ENCODE results near the gene CSNK1D. TPM values are rescaled to one million over a fixed set of nuclear protein-coding genes. Genes with fewer than 3 reads are reported as not detected.

Gene CSNK1D
- total RNA-seq, 1 donor from 2014 or later = 127 TPM

DNA sequence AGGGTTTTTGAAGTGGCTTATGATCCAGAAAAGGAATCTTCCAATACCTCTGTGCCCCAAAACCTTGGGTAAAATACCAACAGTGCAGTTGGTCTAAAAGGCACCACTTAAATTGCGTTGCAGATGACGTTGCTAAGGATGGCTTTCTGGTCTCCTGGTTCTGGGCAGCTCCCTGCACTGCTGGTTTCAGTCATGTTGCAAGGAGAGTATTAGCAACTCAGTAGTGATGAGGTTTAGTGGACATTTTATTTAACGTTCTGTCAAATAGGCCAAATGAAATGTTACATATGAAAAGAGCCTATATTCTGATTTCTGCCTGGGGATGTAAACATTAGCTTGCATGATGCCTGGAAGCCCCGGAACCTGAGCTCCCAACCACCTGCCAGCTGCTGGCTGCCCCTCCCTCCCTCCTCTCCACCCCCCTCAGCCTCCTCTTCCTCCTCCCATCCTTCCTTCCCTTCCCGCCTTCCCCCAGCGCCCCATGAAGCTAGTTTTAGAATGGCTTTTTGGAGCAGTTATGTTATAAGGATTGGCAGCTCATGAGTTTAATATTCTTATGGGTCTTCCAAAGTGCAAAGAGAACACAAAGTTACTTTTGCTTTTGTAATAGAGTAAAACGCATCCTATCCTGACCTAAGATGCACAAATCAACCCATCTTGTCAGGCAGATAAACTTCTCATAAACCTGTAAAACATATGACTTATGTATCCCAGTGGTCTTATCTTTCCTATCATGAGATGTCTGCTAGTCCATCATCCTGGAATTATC lies 23.2 kb upstream of the CSNK1D start:
- intact Hi-C loops (cut with micrococcal nuclease) = loop anchor here (1.0 to 10.0 kb wide), 4 partner anchors 23 to 262 kb away; partner anchors contain the start of genes CSNK1D, CYBC1, DCXR and HEXD

DNA sequence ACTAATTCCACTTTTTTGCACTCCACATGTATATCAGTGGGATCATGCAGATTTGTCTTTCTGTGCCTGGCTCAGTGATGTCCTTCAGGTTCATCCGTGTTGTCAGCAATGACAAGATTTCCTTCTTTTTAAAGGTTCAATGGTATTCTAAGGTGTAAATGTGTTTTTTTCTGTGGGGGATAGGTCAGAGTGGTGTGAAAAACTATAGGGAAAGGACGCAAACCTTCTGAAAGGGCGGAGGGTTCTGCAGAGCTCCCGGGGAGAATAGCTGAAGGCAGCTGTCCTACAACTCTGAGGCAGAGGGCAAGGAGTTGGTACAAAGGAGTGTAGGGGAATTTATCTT lies 21.9 kb upstream of the CSNK1D start:
- intact Hi-C loops (cut with micrococcal nuclease) = loop anchor here (5.0 to 10.0 kb wide), 3 partner anchors 119 to 261 kb away; partner anchors contain the start of genes CYBC1, DCXR, HEXD and OGFOD3

DNA sequence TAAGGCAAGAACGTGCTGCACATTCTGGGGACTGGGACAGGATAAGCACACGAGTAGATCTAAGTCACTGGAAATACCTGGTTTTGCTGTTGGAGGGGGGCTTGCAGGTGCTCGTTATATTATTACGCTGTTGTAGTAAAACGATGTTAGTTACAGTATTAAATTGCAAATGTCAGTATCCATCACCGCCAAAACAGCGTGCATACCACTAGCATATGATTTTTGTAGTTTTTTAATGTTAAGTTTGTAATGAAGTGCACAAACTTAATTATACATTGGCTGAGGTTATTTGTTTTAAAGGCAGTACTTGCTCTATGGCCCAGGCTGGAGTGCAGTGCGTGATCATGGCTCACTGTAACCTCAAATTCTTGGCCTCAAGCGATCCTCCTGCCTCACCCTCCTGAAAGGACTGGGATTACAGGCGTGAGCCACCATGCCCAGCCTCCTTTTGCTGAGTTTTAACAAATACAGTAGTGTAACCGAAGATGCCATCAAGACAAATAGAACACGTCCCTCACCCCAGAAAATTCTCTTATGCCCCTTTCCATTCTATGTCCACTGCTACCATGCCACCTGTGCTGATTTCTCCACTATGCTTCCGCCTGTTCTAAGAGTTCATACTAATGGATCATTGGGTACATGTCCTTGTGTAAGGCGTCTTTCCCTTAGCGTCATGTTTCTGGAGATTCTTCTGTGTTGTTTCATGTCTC lies 20.7 kb upstream of the CSNK1D start:
- intact Hi-C loops (cut with micrococcal nuclease) = loop anchor here (10.0 kb wide), 2 partner anchors 121 to 259 kb away; partner anchors contain the start of genes DCXR, HEXD, OGFOD3 and RAC3

DNA sequence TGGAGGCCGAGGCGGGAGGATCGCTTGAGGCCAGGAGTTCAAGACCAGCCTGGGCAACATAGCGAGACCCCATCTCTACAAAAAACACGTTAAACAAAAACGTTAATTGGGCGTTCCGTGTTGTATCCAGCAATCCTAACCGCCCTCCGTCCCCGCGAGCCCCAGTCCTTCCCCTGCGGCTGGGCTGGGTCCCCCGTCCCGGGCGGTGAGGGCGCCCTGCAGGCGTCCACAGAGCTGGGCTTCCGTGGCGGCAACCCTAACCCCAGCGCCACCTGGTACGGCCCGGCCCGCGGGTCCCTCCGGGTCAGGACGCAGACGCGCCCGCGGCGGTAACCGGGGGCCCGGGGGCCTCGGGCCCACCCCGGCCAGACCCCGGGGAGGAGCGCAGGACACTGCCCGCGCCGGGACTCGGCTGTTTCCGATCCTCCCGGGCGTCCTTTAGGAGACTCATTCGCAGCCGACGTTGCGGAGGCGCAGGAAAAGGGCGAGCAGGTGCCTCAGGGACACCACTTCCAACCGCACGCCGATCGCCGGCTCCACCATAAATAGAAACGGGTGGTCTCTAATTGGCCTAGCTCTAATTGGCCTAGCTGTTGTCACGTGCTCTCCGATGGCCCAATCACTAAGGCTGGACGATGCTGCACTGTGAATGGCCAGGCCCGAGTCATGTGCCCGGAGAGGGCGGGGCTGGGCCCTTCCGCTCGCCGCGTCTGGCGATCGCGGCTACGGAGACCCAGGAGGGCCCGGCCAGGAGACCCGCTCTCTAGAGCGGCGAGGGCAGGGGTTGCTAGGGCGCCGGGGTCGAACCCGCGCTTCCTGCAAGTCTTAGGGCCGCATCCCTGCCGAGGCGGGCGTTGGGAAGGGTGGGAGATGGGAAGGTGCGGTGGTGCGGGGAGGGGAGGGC lies 19.0 kb upstream of the CSNK1D start:
- intact Hi-C loops (cut with micrococcal nuclease) = loop anchor here (1.0 to 10.0 kb wide), 3 partner anchors 19 to 258 kb away; partner anchors contain the start of genes CSNK1D, DCXR, HEXD and OGFOD3

DNA sequence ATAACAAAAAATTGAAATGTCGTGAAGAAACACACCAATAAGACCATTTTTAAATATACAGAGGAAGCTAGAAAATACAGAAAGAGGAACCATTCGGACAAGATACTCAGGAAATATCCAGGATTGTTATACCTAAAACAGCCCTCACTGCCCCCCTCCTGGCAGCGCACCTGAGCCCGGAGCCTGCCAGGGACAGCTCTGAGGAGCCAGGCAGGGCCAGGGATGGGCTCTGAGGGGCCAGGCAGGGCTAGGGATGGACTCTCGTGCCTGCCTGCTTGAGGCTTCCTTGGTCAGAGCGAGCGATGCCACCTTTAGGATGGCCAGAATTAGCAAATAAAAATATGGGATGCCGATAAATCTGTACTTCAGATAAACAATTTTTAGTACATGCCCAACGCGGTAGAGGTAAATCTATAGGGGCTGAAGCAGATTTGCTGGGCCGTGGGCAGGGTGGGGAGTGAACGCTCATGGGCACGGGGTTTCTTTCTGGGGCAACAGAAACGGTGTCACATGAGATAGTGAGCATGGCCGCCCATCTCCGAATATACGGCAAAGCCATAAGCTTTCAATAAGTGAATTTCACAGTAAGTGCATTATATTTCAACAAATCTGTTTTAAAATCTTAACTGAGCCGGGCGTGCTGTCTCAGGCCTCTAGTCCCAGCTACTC lies 18.2 kb upstream of the CSNK1D start:
- intact Hi-C loops (cut with micrococcal nuclease) = loop anchor here (1.0 to 10.0 kb wide), 3 partner anchors 18 to 257 kb away; partner anchors contain the start of genes CSNK1D, DCXR, HEXD and OGFOD3

DNA sequence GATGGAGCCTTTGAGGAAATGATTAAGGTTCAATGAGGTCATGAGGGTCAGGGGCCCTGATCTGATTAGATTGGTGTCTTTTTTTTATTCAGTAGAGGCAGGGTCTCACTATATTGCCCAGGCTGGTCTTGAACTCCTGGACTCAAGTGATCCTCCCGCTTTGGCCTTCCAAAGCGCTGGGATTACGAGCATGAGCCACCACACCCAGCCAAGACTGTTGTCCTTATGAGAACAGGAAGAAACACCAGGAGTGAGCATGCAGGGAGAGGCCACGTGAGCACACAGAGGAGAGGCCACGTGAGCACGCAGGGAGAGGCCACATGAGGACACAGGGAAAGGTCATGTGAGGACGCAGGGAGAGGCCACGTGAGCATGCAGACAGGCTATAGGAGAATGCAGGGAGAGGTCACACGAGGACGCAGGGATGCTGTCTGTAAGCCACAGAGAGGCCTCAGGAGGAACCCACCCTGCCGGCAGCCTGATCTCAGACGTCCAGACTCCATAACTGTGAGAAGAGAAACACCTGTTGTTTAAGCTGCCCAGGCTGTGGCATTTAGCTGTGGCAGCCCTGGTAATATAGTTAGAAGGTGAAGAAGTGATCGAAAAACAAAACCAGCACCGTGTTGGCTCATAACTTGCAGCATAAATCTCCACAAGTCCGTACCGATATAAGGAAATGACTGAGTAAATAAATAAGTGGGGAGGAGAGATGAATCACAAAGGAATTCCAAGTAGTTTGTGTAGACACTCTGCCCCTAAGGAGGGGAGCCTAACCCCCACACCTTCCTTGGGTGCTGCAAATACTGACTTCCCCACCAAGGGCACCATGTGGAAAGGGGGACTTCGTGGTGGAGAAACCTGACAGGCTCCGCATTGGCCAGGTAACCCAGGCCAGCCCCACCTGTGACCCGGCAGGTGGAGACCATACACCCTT lies 14.6 kb upstream of the CSNK1D start:
- intact Hi-C loops (cut with micrococcal nuclease) = no loop called here

DNA sequence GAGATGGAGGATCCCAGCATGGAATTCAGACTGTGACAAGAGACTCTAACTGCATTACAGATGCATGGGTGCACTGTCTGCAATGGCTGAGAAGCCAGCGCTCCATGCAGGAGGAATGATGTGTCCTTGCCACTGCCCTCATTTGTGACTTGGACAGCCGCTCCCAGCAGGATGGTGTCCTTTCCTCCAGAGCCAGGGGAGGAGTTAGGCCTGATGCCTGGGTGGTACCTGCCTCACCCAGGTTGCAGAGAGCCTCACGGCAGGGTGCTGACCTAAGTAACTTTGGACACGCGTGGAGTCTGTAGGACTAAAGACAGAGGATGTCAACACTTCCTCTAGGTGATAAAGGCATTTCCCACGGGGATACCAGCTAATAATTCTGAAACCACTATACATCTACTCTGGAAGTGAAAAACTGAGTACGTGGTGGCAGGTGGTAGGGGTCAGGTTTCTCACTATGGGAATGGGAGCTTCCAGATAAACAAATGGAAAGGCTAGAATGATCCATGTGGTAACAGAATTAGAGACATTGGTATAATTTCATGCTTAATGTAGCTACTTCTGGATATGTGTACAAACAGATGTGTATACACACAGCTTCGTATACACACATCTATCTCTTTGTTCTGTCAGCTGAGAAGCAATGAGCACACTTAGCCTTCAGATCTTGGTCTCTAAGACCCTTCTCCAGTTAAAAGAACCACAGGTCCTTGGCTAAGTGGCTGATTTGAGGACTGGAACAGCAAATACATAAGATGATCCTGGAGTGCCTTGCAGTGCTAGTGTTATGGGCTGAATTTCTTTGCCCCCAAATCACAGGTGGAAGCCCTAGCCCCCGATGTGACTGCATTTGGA lies 13.7 kb upstream of the CSNK1D start:
- intact Hi-C loops (cut with micrococcal nuclease) = no loop called here

DNA sequence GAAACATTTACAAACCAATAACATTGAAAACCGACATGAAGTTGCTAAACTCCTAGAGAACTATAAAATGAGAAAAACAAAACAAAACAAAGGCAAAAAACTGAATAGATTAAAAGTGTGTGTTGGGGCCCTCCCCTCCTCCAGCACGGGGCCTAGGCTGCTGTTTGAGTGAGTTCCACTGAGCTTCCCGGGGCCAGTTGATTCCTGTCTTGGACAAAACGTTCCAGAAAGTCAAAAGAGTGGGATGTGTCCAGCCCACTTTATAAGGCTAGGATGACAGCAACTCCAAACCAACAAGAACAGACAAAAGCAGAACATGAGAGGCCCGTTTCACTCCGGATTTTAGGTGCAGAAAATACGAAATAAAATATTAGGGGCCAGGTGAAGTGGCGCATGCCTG lies 11.6 kb upstream of the CSNK1D start:
- intact Hi-C loops (cut with micrococcal nuclease) = no loop called here

DNA sequence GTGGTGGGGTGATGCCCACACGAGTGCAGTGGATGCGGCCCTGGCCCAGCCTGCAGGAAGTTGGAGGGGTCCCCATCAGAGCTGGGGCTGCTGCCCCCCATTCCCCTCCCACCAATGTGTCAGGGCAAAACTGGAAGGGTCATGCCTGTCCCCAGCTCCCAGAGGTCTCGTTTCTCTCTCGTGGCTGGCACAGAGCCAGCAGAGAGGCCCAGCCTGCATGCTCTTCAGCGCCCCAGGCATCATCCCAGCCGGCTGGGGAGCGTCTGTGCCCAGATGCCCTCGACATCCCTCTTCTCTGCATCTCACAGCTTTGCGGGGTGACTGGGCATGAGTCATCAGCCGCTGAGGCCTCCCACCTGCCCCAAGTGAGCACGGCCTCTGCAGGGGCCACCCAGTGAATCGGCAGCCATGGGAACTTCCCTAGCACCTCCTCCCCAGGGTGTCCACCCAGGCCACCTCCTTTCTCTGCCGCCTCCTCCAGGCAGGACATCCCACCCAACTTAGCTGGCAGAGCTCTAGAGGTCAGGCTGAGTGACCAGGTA lies 9.8 kb upstream of the CSNK1D start:
- intact Hi-C loops (cut with micrococcal nuclease) = no loop called here

DNA sequence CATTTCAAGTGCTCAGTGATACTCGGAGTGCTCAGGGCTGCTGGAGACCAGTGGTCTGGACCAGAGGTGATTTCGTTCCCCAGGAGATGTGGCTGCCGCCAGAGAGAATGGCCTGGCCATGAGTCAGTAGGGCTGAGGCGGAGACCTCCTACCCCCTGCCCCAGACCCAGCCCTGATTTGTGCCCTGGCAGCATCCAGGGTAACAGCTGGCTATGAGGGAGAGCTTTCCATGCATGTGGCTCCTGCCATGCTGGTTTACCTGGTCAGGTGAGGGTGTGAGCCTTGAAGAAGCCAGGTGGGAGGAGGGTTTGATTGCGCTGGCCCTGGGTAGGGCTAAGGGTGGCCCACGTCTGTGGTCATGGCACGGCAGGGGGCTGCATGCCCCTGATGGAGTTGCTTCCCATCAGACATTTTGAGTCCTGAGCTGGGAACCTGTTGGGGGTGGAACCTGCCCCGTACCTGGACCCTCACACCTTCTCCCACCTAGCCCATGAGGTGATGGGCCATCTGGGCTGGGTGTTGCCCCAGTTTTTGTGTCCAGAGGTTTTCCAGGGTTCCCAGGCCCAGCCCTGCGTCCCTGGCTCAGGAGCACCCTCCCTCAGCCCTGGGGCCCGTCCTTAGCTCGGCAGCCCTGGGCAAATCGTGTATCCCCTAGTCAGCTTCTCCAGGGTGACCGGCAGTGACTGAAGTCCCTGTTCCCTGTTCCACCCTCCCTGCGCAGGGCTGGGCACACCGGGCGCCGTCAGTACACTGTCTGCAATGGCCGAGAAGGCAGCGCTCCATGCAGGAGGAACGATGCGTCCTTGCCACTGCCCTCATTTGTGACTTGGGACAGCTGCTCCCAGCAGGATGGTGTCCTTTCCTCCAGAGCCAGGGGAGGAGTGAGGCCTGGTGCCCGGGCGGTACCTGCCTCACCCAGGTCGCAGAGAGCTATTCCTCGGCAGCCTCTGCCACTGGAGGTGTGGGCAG lies 9.0 kb upstream of the CSNK1D start:
- intact Hi-C loops (cut with micrococcal nuclease) = no loop called here

DNA sequence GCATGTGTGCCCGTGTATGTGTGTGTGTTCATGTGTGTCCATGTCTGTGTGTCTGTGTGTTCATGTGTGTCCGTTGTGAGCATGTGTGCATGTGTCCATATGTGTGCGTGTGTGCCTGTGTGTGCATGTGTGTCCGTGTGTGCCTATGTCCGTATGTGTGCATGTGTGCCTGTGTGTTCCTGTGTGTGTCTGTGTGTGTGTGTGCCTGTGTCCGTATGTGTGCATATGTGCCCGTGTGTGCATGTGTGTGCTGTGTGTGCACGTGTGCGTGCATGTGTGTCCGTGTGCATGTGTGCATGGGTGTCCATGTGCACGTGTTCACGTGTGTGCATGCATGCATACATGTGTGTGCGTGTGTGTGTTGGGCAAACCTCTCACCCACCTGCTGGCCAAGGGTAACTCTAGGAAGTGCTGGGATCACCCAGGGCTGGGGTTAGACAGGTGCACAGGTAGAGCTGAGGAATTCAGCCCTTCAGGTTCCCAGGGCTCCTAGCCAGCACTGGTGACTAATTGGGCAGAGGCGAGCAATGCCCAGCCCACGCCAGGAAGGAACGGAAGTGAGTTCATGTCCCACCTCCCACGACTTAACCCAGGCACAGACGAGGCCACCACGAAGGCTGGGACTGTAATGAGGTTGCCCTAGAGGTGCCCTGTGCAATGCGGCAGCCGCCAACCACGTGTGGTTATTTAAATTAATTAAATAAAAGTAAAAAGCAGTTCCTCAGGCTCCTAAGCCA lies 8.2 kb upstream of the CSNK1D start:
- intact Hi-C loops (cut with micrococcal nuclease) = no loop called here

DNA sequence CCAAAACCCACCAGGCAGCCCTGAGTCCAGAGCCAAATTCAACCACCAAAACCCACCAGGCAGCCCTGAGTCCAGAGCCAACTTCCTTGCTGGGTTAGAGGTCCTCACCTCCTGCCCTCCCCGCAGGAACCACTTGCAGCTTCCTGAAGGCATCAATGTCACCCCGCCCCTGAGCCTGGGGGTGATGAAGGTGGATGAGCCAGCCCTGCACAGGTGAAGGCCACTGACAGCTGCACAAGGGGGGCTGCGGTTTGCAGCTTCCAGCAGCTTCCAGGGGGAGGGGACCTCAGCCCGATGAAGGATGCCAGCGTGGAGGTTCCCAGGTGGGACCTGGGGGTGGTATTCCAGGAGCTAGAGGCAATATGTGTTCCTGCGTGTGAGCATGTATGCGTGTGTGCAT lies 7.6 kb upstream of the CSNK1D start:
- intact Hi-C loops (cut with micrococcal nuclease) = no loop called here

DNA sequence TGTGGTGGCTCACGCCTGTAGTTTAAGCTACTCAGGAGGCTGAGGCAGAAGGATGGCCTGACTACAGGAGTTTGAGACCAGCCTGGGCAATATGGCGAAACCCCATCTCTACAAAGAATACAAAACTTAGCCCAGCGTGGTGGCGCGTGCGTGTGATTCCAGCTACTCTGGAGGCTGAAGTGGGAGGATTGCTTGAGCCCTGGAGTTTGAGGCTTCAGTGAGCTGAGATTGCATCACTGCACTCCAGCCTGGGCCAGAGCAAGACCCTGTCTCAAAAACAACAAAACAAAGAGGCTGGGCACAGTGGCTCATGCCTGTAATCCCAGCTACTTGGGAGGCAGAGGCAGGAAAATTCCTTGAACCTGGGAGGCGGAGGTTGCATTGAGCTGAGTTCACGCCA lies 7.0 kb upstream of the CSNK1D start:
- intact Hi-C loops (cut with micrococcal nuclease) = no loop called here

DNA sequence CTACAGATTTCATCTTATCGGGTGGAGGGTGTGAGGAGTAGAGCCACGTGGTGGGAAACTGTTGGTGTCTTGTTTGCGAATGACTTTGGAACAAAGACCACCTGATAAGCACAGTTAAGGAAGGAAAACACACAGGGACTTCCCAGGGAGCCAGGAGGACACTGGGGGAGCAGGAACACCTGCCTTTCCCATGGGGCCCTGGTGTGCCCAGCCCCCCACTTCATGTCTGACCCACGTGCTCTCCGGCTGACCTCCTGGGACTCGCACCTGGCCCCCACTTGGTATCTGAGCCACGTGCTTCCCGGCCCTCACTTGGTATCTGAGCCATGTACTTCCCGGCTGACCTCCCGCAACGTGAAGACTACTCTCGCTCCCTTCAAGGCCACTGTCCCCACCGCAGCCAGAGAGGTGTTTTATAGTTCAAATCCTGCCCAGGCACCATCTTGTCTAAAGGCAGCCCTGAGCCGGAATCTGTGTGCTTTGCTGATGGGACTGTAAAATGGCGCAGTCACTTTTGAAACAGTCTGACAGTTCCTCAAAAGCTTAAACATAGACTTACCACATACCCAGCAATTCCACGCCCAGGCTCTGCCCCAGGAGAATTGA lies 5.4 kb upstream of the CSNK1D start:
- intact Hi-C loops (cut with micrococcal nuclease) = no loop called here

DNA sequence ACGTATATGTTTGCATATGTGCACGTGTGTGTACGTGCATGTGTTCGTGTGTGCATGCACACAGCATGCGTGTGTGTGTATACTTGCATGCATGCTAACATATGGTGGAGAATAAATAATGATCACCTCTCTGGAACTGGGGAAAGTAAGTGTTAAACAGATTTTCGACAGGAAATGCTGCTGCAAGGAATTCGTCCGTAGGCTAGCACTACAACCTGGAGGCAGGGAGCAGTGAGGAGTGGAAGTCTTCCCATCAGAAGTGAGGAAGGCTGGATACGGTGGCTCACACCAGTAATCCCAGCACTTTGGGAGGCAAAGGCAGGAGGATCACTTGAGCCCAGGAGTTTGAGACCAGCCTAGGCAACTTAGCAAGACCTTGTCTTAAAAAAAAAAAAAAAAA lies 4.8 kb upstream of the CSNK1D start:
- intact Hi-C loops (cut with micrococcal nuclease) = no loop called here

DNA sequence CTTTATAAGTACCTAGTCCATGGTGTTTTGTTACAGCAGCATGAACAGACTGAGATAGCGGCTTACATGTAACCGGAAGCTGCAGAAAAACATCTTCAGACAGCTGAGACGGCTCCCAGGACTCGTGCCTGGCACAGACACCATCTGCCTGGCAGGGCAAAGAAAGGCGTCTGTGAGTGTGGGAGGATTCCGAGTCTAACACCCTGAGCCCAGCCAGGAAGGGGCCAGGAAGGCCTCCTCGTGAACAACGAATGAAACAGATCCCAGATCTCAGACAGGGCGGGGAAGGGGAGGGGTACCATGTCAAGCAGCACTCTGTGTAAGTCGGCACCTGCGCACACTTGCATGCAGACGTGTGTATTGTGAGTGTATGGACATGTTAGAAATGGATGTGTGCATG lies 4.4 kb upstream of the CSNK1D start:
- intact Hi-C loops (cut with micrococcal nuclease) = no loop called here
